ENCODE data around the gene RXRB.
A peak's percentile ranks its signal among the peaks of the same experiment; 100 is the strongest.

The RXRB gene

GRCh38 chr6:33175436-33176069 is 24.9 kb downstream of the RXRB start:
- DNase-seq: peak in 1 of 4 experiments; percentile 11

- no peak for DNase-seq
Measured at GRCh38 chr6:33174784-33175183, 25.7 kb downstream of the RXRB start.

GRCh38 chr6:33173535-33174180 is 26.8 kb downstream of the RXRB start:
- no peak for DNase-seq

GRCh38 chr6:33172688-33173534 is 27.6 kb downstream of the RXRB start:
- peak; percentile 27 to 64 (median 49) for DNase-seq

- no peak for DNase-seq
Measured at GRCh38 chr6:33171880-33172687, 28.4 kb downstream of the RXRB start.

- no peak for DNase-seq
Measured at GRCh38 chr6:33171016-33171879, 29.2 kb downstream of the RXRB start.

GRCh38 chr6:33170176-33171015 is 30.1 kb downstream of the RXRB start:
- no peak for DNase-seq

- peak; percentile 12 to 53 (median 42) for DNase-seq
Measured at GRCh38 chr6:33169291-33170175, 30.9 kb downstream of the RXRB start.

GRCh38 chr6:33168639-33169038 is 31.8 kb downstream of the RXRB start:
- DNase-seq: no peak

- DNase-seq: no peak
Measured at GRCh38 chr6:33168284-33168601, 32.2 kb downstream of the RXRB start.

- DNase-seq: no peak
Measured at GRCh38 chr6:33167374-33168283, 32.8 kb downstream of the RXRB start.

- no peak for DNase-seq
Measured at GRCh38 chr6:33166811-33167210, 33.7 kb downstream of the RXRB start.

- DNase-seq: no peak
Measured at GRCh38 chr6:33166363-33166762, 34.1 kb downstream of the RXRB start.

- DNase-seq: no peak
Measured at GRCh38 chr6:33165581-33166258, 34.7 kb downstream of the RXRB start.

- no peak for DNase-seq
Measured at GRCh38 chr6:33164665-33165373, 35.6 kb downstream of the RXRB start.

GRCh38 chr6:33164176-33164575 is 36.3 kb downstream of the RXRB start:
- DNase-seq: no peak

GRCh38 chr6:33163540-33163939 is 36.9 kb downstream of the RXRB start:
- no peak for DNase-seq
